GM18511 (cell line): ENCODE results near the gene MSRB1.

Experiments
- ATAC-seq: cut with Tn5 transposase; IDR thresholded peaks from one replicate; pipeline ENCODE4 v1.9.1; 2021; ENCODE audit warnings: mild to moderate bottlenecking, moderate library complexity; ENCODE audit not compliant: unreplicated experiment

MSRB1 gene

GRCh38 chr16:1979271-1980029 is 36.5 kb upstream of the MSRB1 start:
- ATAC-seq: no peak

GRCh38 chr16:1978476-1979120 is 35.6 kb upstream of the MSRB1 start:
- ATAC-seq: no peak

- no peak for ATAC-seq
Observed at GRCh38 chr16:1977875-1978268, 34.9 kb upstream of the MSRB1 start.

GRCh38 chr16:1976951-1977874 is 34.2 kb upstream of the MSRB1 start:
- ATAC-seq: no peak

GRCh38 chr16:1976216-1976520 is 33.2 kb upstream of the MSRB1 start:
- no peak for ATAC-seq

GRCh38 chr16:1975432-1976215 is 32.6 kb upstream of the MSRB1 start:
- no peak for ATAC-seq

GRCh38 chr16:1974157-1975070 is 31.4 kb upstream of the MSRB1 start:
- no peak for ATAC-seq

- no peak for ATAC-seq
Observed at GRCh38 chr16:1973461-1974156, 30.6 kb upstream of the MSRB1 start.

- ATAC-seq: peak; percentile 4
Observed at GRCh38 chr16:1972490-1972877, 29.5 kb upstream of the MSRB1 start.

GRCh38 chr16:1971796-1972489 is 28.9 kb upstream of the MSRB1 start, which contains the start of gene TBL3:
TBL3 (plus strand) TSS chr16:1972053; CDS start chr16:1972165, 112 bp downstream.
- ATAC-seq: peak; percentile 91

GRCh38 chr16:1968146-1968953 is 25.4 kb upstream of the MSRB1 start:
- no peak for ATAC-seq

GRCh38 chr16:1966460-1966859 is 23.5 kb upstream of the MSRB1 start, which contains the start of gene RNF151:
RNF151 (plus strand) TSS chr16:1966856; CDS start chr16:1966882, 26 bp downstream.
- ATAC-seq: no peak

- no peak for ATAC-seq
Observed at GRCh38 chr16:1965396-1966001, 22.5 kb upstream of the MSRB1 start.

GRCh38 chr16:1964506-1965395 is 21.8 kb upstream of the MSRB1 start, which contains the start of gene RPS2:
RPS2 (minus strand) TSS chr16:1964826; CDS start chr16:1964625, 201 bp downstream.
- peak; percentile 80 for ATAC-seq

- peak; percentile 15 for ATAC-seq
Observed at GRCh38 chr16:1963806-1964505, 21.0 kb upstream of the MSRB1 start.
